ENCODE data around the gene ITPKB. TPM values are rescaled to one million over a fixed set of nuclear protein-coding genes. Genes with fewer than 3 reads are reported as not detected.
A peak's percentile ranks its signal among the peaks of the same experiment; 100 is the strongest.

ITPKB gene
- total RNA-seq, 2 experiments from 2014 or later: 31.0 to 31.9 TPM

GRCh38 chr1:226658546-226659125 is 80.4 kb downstream of the ITPKB start:
- CTCF ChIA-PET: interaction anchor here (0.8 to 1.4 kb wide), 5 partner anchors 18 to 53 kb away, joined by 3 to 7 read pairs (median 5); no protein-coding TSS in a partner anchor
- H3K27ac Mint-ChIP-seq: peak overlapping the region; percentile 96
- H3K27me3 Mint-ChIP-seq: no peaks in the 10 kb centered on the region
- DNase-seq: no peak
- H3K4me1 Mint-ChIP-seq: no peaks in the 10 kb centered on the region
- POLR2A ChIA-PET: interaction anchor here (0.7 kb wide), 1 partner anchor 75 kb away, joined by 4 read pairs; no protein-coding TSS in a partner anchor
- no peak for ATAC-seq
- H3K9me3 Mint-ChIP-seq (ENCODE audit: low read depth): no peaks in the 10 kb centered on the region
- no peak overlapping the region for H3K4me3 Mint-ChIP-seq
- H3K36me3 Mint-ChIP-seq (ENCODE audit: low read depth): peaks cover 11% of the 10 kb centered on the region
- intact Hi-C loops (cut with DNase I, micrococcal nuclease): no loop called here

- no peak for DNase-seq
- CTCF ChIA-PET: interaction anchor here (0.8 to 1.4 kb wide), 4 partner anchors 19 to 54 kb away, joined by 3 to 7 read pairs (median 4); no protein-coding TSS in a partner anchor
- Mint-ChIP-seq H3K36me3 (ENCODE audit: low read depth) (peaks cover 11% of the 10 kb centered on the region), H3K9me3 (ENCODE audit: low read depth) (no peaks in the 10 kb centered on the region), H3K27me3 (no peaks in the 10 kb centered on the region), H3K4me1 (no peaks in the 10 kb centered on the region), H3K27ac (peak overlapping the region; percentile 96), H3K4me3 (no peak overlapping the region)
- no peak for ATAC-seq
- POLR2A ChIA-PET: interaction anchor here (0.7 kb wide), 1 partner anchor 75 kb away, joined by 4 read pairs; no protein-coding TSS in a partner anchor
- intact Hi-C loops (cut with DNase I, micrococcal nuclease): no loop called here
These were observed 81.1 kb downstream of the ITPKB start for GRCh38 chr1:226657895-226658545.

- no peaks in the 10 kb centered on the region for H3K9me3 Mint-ChIP-seq (ENCODE audit: low read depth)
- peak overlapping the region; percentile 96 for H3K27ac Mint-ChIP-seq
- CTCF ChIA-PET: interaction anchor here (0.6 to 1.9 kb wide), 7 partner anchors 11 to 421 kb away, joined by 3 to 7 read pairs (median 4); no protein-coding TSS in a partner anchor
- H3K27me3 Mint-ChIP-seq: no peaks in the 10 kb centered on the region
- DNase-seq (no peak), ATAC-seq (peak; percentile 17)
- intact Hi-C loops (cut with DNase I, micrococcal nuclease): no loop called here
- POLR2A ChIA-PET: interaction anchor here (0.6 kb wide), 1 partner anchor 73 kb away, joined by 6 read pairs; no protein-coding TSS in a partner anchor
- peaks cover 11% of the 10 kb centered on the region for H3K36me3 Mint-ChIP-seq (ENCODE audit: low read depth)
- H3K4me1 Mint-ChIP-seq: no peaks in the 10 kb centered on the region
- peak overlapping the region; percentile 18 for H3K4me3 Mint-ChIP-seq
These were observed 82.3 kb downstream of the ITPKB start for GRCh38 chr1:226656601-226657277.

GRCh38 chr1:226656201-226656600 is 82.9 kb downstream of the ITPKB start:
- CTCF ChIA-PET: interaction anchor here (0.6 to 1.9 kb wide), 7 partner anchors 11 to 421 kb away, joined by 3 to 7 read pairs (median 4); no protein-coding TSS in a partner anchor
- no peaks in the 10 kb centered on the region for H3K4me1 Mint-ChIP-seq
- H3K9me3 Mint-ChIP-seq (ENCODE audit: low read depth): no peaks in the 10 kb centered on the region
- H3K27me3 Mint-ChIP-seq: no peaks in the 10 kb centered on the region
- intact Hi-C loops (cut with DNase I, micrococcal nuclease): no loop called here
- ATAC-seq (no peak), DNase-seq (no peak)
- POLR2A ChIA-PET: interaction anchor here (0.6 kb wide), 2 partner anchors 73 to 1430 kb away, joined by 6 to 8 read pairs; no protein-coding TSS in a partner anchor
- H3K27ac Mint-ChIP-seq: peak overlapping the region; percentile 96
- H3K36me3 Mint-ChIP-seq (ENCODE audit: low read depth): peaks cover 11% of the 10 kb centered on the region
- H3K4me3 Mint-ChIP-seq: no peak overlapping the region

- intact Hi-C loops (cut with DNase I, micrococcal nuclease): no loop called here
- DNase-seq: no peak
- Mint-ChIP-seq H3K27ac (peak overlapping the region; percentile 96), H3K4me1 (peaks cover 6% of the 10 kb centered on the region), H3K36me3 (ENCODE audit: low read depth) (peaks cover 8% of the 10 kb centered on the region), H3K9me3 (ENCODE audit: low read depth) (no peaks in the 10 kb centered on the region), H3K4me3 (peak overlapping the region; percentile 67), H3K27me3 (no peaks in the 10 kb centered on the region)
- no peak for ATAC-seq
- CTCF ChIA-PET: interaction anchor here (1.2 to 1.9 kb wide), 5 partner anchors 11 to 53 kb away, joined by 3 to 11 read pairs (median 6); no protein-coding TSS in a partner anchor
- POLR2A ChIA-PET: interaction anchor here (0.6 kb wide), 2 partner anchors 74 to 1431 kb away, joined by 6 to 8 read pairs; no protein-coding TSS in a partner anchor
These were observed 83.6 kb downstream of the ITPKB start for GRCh38 chr1:226655251-226656163.

- DNase-seq (no peak), ATAC-seq (no peak)
- no peaks in the 10 kb centered on the region for H3K9me3 Mint-ChIP-seq (ENCODE audit: low read depth)
- H3K36me3 Mint-ChIP-seq (ENCODE audit: low read depth): peaks cover 8% of the 10 kb centered on the region
- peaks cover 14% of the 10 kb centered on the region for H3K4me1 Mint-ChIP-seq
- H3K27me3 Mint-ChIP-seq: no peaks in the 10 kb centered on the region
- H3K27ac Mint-ChIP-seq: peak overlapping the region; percentile 96
- intact Hi-C loops (cut with DNase I, micrococcal nuclease): loop anchor here (5.0 kb wide), 1 partner anchor 33 kb away; no protein-coding TSS in a partner anchor
- ChIA-PET POLR2A (interaction anchor here (1.0 to 2.1 kb wide), 2 partner anchors 8 to 23 kb away, joined by 4 to 10 read pairs; no protein-coding TSS in a partner anchor), CTCF (interaction anchor here (0.9 to 1.7 kb wide), 4 partner anchors 8 to 45 kb away, joined by 3 to 11 read pairs (median 7); no protein-coding TSS in a partner anchor)
- peak overlapping the region; percentile 67 for H3K4me3 Mint-ChIP-seq
These were observed 84.4 kb downstream of the ITPKB start for GRCh38 chr1:226654668-226655055.

GRCh38 chr1:226654046-226654667 is 84.9 kb downstream of the ITPKB start:
- intact Hi-C loops (cut with DNase I, micrococcal nuclease): loop anchor here (5.0 kb wide), 1 partner anchor 33 kb away; no protein-coding TSS in a partner anchor
- no peak for ATAC-seq
- Mint-ChIP-seq H3K9me3 (ENCODE audit: low read depth) (no peaks in the 10 kb centered on the region), H3K4me1 (peaks cover 18% of the 10 kb centered on the region), H3K36me3 (ENCODE audit: low read depth) (peaks cover 11% of the 10 kb centered on the region), H3K27me3 (no peaks in the 10 kb centered on the region), H3K4me3 (peak overlapping the region; percentile 67), H3K27ac (peak overlapping the region; percentile 96)
- DNase-seq: no peak
- POLR2A ChIA-PET: interaction anchor here (0.7 to 2.1 kb wide), 3 partner anchors 8 to 28 kb away, joined by 3 to 10 read pairs (median 4); no protein-coding TSS in a partner anchor
- CTCF ChIA-PET: interaction anchor here (0.7 to 1.8 kb wide), 12 partner anchors 8 to 174 kb away, joined by 3 to 11 read pairs (median 4); no protein-coding TSS in a partner anchor

GRCh38 chr1:226653311-226653921 is 85.7 kb downstream of the ITPKB start:
- DNase-seq: peak; percentile 75

GRCh38 chr1:226652613-226653012 is 86.5 kb downstream of the ITPKB start:
- H3K4me3 Mint-ChIP-seq: no peak overlapping the region
- ATAC-seq: no peak
- no peaks in the 10 kb centered on the region for H3K27me3 Mint-ChIP-seq
- intact Hi-C loops (cut with DNase I, micrococcal nuclease): loop anchor here (1.0 to 5.0 kb wide), 4 partner anchors 7 to 35 kb away; no protein-coding TSS in a partner anchor
- peaks cover 24% of the 10 kb centered on the region for H3K36me3 Mint-ChIP-seq (ENCODE audit: low read depth)
- no peaks in the 10 kb centered on the region for H3K9me3 Mint-ChIP-seq (ENCODE audit: low read depth)
- H3K27ac Mint-ChIP-seq: peak overlapping the region; percentile 96
- H3K4me1 Mint-ChIP-seq: peaks cover 24% of the 10 kb centered on the region
- ChIA-PET POLR2A (no interaction called here), CTCF (interaction anchor here (0.7 to 1.8 kb wide), 3 partner anchors 8 to 34 kb away, joined by 3 to 7 read pairs (median 5); no protein-coding TSS in a partner anchor)
- DNase-seq: no peak

More at GRCh38 chr1:226653311-226653921, 85.7 kb downstream of the ITPKB start:
- H3K27ac Mint-ChIP-seq: peak overlapping the region; percentile 96
- CTCF ChIA-PET: interaction anchor here (0.7 to 1.8 kb wide), 13 partner anchors 9 to 175 kb away, joined by 3 to 11 read pairs (median 5); no protein-coding TSS in a partner anchor
- H3K4me3 Mint-ChIP-seq: peak overlapping the region; percentile 67
- peaks cover 22% of the 10 kb centered on the region for H3K4me1 Mint-ChIP-seq
- peaks cover 17% of the 10 kb centered on the region for H3K36me3 Mint-ChIP-seq (ENCODE audit: low read depth)
- no peaks in the 10 kb centered on the region for H3K27me3 Mint-ChIP-seq
- H3K9me3 Mint-ChIP-seq (ENCODE audit: low read depth): no peaks in the 10 kb centered on the region
- POLR2A ChIA-PET: interaction anchor here (0.6 to 2.1 kb wide), 4 partner anchors 9 to 29 kb away, joined by 3 to 10 read pairs (median 4); no protein-coding TSS in a partner anchor
- intact Hi-C loops (cut with DNase I, micrococcal nuclease): loop anchor here (1.0 to 5.0 kb wide), 4 partner anchors 8 to 34 kb away; no protein-coding TSS in a partner anchor
- peak; percentile 80 for ATAC-seq
